GM03348 (cell line): ENCODE results near the gene OR51B2.
"Not testable (repeated sequence)": the region's sequence is repeated elsewhere in the genome, so short reads cannot be mapped to it uniquely, and the experiment has no call there.

Experiments
- DNase-seq: peaks from one replicate; pipeline ENCODE4 v3.0.0; 2012; ENCODE audit warnings: low spot score

The OR51B2 gene

GRCh38 chr11:5324197-5324596, at the start of gene OR51B2:
Gene OR51B2, minus strand, starts transcription at chr11:5324297. Its CDS starts 0 bp downstream, at chr11:5324297.
- DNase-seq = no peak

GRCh38 chr11:5369789-5370188, 45.7 kb upstream of the OR51B2 start:
- DNase-seq = peak; percentile 36

GRCh38 chr11:5368502-5369043, 44.5 kb upstream of the OR51B2 start:
- no peak for DNase-seq

GRCh38 chr11:5367448-5368074, 43.5 kb upstream of the OR51B2 start:
- DNase-seq = no peak

- DNase-seq = peak; percentile 12
These were observed 42.8 kb upstream of the OR51B2 start for GRCh38 chr11:5366856-5367255.

GRCh38 chr11:5366365-5366764, 42.3 kb upstream of the OR51B2 start:
- DNase-seq = not testable (repeated sequence)

- DNase-seq = peak; percentile 78
These were observed 40.1 kb upstream of the OR51B2 start for GRCh38 chr11:5364214-5364613.

GRCh38 chr11:5363679-5364078, 39.6 kb upstream of the OR51B2 start:
- no peak for DNase-seq

GRCh38 chr11:5362017-5362625, 38.0 kb upstream of the OR51B2 start:
- DNase-seq = no peak

- not testable (repeated sequence) for DNase-seq
These were observed 31.9 kb upstream of the OR51B2 start for GRCh38 chr11:5356031-5356430.

- DNase-seq = no peak
These were observed 27.1 kb upstream of the OR51B2 start, which contains the start of gene OR51B6 for GRCh38 chr11:5351208-5351607. Gene OR51B6, plus strand, starts transcription at chr11:5351508. Its CDS starts 0 bp downstream, at chr11:5351508.

- no peak for DNase-seq
These were observed 25.5 kb upstream of the OR51B2 start for GRCh38 chr11:5349550-5349949.

- DNase-seq = no peak
These were observed 24.6 kb upstream of the OR51B2 start for GRCh38 chr11:5348551-5349194.

- DNase-seq = no peak
These were observed 21.7 kb upstream of the OR51B2 start for GRCh38 chr11:5345831-5346230.

- DNase-seq = no peak
These were observed 19.6 kb upstream of the OR51B2 start, which contains the start of gene OR51B5 for GRCh38 chr11:5343474-5344335. Gene OR51B5, minus strand, starts transcription at chr11:5343524. Its CDS starts 0 bp downstream, at chr11:5343524.

- no peak for DNase-seq
These were observed 15.8 kb upstream of the OR51B2 start for GRCh38 chr11:5339771-5340322.

- DNase-seq = not testable (repeated sequence)
These were observed 13.2 kb upstream of the OR51B2 start for GRCh38 chr11:5337253-5337652.

GRCh38 chr11:5336331-5336730, 12.2 kb upstream of the OR51B2 start:
- DNase-seq = no peak

- no peak for DNase-seq
These were observed 11.1 kb upstream of the OR51B2 start for GRCh38 chr11:5335170-5335569.

GRCh38 chr11:5317292-5317691, 6.8 kb downstream of the OR51B2 start:
- DNase-seq = no peak

GRCh38 chr11:5313326-5314023, 10.6 kb downstream of the OR51B2 start:
- DNase-seq = not testable (repeated sequence)
